ENCODE results near the gene ST6GALNAC3.

DNA sequence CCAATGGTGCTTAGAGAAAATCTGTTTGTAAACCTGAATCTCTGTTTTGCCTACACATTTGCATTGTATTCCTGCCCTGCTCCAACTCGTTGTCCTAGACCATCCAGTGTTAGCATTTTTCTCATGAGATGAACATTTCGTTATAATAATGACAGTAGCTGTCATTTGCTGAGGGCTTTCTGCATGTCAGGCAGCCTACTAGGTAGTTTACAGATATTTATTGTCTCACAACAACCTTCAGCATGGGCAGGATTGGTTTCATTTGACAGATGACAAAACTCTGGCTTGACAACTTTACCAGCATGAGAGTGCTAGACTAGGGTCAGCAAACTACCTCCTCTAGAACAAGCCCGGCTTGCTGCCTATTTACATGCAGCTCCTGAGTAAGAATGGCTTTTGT is 10.1 kb downstream of the ST6GALNAC3 start:
- TF ChIP-seq YY1 (tag by site-specific recombination; IDR thresholded peaks at IDR 0.05) (no peak), ZNF76 (tag by site-specific recombination; IDR thresholded peaks at IDR 0.05; ENCODE audit: borderline replicate concordance, low read depth) (no peak), BCL11A (tag by site-specific recombination; IDR thresholded peaks at IDR 0.05; ENCODE audit: low read depth) (no peak), ZNF701 (tag by site-specific recombination; IDR thresholded peaks at IDR 0.05) (no peak), ZNF544 (tag by site-specific recombination; IDR thresholded peaks at IDR 0.05) (no peak), ZNF292 (tag by site-specific recombination; IDR thresholded peaks at IDR 0.05; ENCODE audit: borderline replicate concordance, low read depth) (no peak)
- TF ChIP-seq, protein P1, sequence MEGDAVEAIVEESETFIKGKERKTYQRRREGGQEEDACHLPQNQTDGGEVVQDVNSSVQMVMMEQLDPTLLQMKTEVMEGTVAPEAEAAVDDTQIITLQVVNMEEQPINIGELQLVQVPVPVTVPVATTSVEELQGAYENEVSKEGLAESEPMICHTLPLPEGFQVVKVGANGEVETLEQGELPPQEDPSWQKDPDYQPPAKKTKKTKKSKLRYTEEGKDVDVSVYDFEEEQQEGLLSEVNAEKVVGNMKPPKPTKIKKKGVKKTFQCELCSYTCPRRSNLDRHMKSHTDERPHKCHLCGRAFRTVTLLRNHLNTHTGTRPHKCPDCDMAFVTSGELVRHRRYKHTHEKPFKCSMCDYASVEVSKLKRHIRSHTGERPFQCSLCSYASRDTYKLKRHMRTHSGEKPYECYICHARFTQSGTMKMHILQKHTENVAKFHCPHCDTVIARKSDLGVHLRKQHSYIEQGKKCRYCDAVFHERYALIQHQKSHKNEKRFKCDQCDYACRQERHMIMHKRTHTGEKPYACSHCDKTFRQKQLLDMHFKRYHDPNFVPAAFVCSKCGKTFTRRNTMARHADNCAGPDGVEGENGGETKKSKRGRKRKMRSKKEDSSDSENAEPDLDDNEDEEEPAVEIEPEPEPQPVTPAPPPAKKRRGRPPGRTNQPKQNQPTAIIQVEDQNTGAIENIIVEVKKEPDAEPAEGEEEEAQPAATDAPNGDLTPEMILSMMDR (tag by site-specific recombination; IDR thresholded peaks at IDR 0.05), result no peak

All from HEK293 (cell line).